ENCODE measurements around the gene WDR62.
"Not testable (repeated sequence)": the region's sequence is repeated elsewhere in the genome, so short reads cannot be mapped to it uniquely, and the experiment has no call there.

WDR62 gene

DNA sequence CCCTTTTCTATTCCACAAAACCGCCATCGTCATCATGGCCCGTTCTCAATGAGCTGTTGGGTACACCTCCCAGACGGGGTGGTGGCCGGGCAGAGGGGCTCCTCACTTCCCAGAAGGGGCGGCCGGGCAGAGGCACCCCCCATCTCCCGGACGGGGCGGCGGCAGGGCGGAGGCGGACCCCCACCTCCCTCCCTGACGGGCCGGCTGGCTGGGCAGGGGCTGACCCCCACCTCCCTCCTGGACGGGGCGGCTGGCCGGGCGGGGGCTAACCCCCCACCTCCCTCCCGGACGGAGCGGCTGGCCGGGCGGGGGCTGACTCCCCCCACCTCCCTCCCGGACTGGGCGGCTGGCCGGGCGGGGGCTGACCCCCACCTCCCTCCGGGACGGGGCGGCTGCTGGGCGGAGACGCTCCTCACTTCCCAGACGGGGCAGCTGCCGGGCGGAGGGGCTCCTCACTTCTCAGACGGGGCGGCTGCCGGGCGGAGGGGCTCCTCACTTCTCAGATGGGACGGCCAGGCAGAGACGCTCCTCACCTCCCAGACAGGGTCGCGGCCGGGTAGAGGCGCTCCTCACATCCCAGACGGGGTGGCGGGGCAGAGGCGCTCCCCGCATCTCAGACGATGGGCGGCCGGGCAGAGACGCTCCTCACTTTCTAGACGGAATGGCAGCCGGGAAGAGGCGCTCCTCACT, 14.3 kb downstream of the WDR62 start:
- DNase-seq (ENCODE audit: low read depth); H3K4me3 ChIP-seq (ENCODE audit: low read depth, low read length): not testable (repeated sequence)

DNA sequence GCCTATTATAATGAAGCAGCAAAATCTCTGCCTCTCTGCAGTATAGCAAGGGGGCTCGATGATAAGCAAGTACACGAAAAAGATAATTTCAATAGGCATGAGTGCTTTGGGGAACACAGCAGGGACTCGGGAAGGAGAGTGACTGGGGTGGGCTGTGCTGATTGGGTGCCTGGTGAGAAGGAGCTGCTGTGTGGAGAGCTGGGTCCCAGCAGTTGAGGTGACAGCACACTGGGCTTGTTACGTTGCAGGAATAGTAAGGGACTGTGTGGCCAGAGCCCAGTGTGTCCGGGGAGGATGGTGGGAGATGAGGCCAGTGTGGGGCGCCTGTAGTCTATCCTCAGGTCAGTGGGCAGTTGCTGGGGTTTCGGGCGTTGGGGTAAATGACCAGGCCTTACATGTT, 17.4 kb downstream of the WDR62 start:
- no peak overlapping the region for H3K4me3 ChIP-seq (ENCODE audit: low read depth, low read length)
- DNase-seq (ENCODE audit: low read depth): no peak

DNA sequence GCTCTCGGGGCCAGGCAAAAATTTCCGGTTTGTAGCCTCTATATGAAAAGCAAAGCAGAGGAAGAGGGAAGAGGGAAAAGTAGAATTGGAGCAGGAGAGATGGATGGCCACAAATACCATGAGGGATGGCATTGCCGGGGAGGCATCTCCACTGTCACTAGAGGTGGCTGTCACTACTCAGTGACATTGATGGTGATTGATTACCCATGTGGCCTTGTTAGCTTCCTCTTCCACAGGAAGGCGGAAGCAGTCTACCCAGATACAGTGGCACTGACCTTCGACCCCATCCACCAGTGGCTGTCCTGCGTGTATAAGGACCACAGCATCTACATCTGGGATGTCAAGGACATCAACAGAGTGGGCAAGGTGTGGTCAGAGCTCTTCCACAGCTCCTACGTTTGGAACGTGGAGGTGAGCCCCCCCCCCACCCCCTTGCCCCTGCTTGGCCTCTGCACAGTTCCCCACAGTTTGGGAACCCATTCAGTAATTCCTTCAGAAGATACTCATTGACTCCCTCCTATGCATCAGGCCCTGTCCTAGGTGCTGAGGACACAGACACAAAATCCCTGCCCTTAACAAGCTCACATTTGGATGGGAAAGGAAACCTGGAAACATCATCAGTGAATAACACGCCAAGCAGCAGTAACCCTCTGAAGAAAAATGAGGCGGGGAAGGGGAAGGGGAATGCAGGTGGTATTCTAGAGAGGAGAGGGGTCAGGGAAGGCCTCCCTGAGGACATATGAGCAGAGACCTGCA, 18.6 kb downstream of the WDR62 start:
- no peak for DNase-seq (ENCODE audit: low read depth)
- H3K4me3 ChIP-seq (ENCODE audit: low read depth, low read length): no peak overlapping the region

GRCh38 chr19:36079389-36079945, 24.8 kb downstream of the WDR62 start:
- DNase-seq (ENCODE audit: low read depth): no peak
- no peak overlapping the region for H3K4me3 ChIP-seq (ENCODE audit: low read depth, low read length)

GRCh38 chr19:36081385-36081784, 26.7 kb downstream of the WDR62 start:
- no peak for DNase-seq (ENCODE audit: low read depth)

DNA sequence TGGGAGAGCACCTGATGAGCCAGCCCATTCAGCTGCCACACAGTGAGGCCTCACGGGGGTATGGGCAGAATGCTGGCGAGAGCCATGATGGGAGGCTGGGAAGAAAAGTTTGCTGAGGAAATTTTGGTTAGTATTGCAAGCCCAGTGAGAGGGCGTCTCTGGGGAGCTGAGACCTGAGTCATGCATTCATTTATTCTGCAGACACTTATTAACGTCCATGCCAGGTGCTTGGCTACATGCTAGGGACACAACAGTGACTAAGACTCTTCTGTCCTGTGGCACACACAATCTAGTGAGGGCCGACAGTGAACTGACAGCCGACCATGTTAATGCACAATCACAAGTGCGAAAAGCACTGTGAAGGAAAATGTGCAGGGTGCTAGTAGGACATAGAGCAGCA, 27.2 kb downstream of the WDR62 start:
- H3K4me3 ChIP-seq (ENCODE audit: low read depth, low read length): no peak overlapping the region
- no peak for DNase-seq (ENCODE audit: low read depth)

More at GRCh38 chr19:36081385-36081784, 26.7 kb downstream of the WDR62 start:
- H3K4me3 ChIP-seq (ENCODE audit: low read depth, low read length): no peak overlapping the region

DNA sequence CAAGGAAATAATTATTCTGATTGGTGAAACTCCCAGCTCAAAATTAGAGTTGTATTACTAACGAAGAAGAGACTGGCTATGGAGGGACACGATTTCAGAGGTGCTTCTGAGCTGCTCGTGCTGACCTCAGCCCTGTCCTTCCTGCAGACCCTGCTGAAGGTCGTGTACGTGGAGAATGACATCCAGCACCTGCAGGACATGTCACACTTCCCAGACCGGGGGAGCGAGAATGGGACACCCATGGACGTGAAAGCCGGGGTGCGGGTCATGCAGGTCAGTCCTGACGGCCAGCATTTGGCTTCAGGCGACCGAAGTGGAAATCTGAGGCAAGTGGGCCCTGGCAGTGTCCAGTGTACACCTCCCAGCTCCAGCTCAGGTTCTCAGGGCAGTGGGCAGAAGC, 28.2 kb downstream of the WDR62 start:
- no peak for DNase-seq (ENCODE audit: low read depth)
- H3K4me3 ChIP-seq (ENCODE audit: low read depth, low read length): no peak overlapping the region

- no peak overlapping the region for H3K4me3 ChIP-seq (ENCODE audit: low read depth, low read length)
- DNase-seq (ENCODE audit: low read depth): no peak
Observed at GRCh38 chr19:36084231-36085009, 29.7 kb downstream of the WDR62 start.

DNA sequence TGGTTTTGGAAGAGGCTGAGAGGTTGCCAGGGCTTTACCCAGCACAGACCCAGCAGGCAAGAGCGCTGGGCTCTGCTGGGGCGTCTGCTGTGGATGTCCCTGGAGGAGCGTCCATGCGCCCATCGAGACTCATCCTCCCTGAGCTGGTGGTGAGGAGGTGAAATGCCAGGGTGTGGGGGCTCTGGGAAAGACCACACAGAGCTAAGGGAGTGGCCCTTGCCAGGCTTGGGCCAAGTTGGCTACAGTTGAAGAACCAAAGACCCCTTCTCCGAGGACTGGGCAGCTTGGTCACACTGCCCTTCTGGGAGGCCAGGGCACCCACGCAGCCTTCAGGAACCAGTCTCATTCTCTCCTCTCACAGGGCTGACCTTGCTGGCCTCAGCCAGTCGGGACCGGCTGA, 31.6 kb downstream of the WDR62 start:
- no peak for DNase-seq (ENCODE audit: low read depth)
- H3K4me3 ChIP-seq (ENCODE audit: low read depth, low read length): no peak overlapping the region

DNA sequence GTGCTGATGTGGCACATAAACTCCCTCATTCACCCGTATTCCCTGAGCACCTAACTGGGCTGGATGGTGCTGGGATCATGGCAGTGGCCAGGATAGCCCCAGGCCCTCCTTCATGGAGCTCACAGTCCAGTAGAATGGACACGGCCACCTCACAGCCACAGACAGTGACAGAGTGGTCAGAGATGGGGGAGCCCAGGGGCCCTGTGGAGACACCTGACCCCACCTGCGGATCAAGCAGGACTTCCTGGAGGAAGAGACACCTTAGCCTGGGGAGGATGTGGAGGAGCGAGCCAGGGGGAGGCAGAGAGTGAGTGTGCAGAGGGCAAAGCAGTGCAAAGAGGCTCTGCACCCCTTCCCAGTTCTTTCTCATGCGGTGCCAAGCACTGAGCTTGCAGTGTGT, 35.1 kb downstream of the WDR62 start:
- no peak for DNase-seq (ENCODE audit: low read depth)
- no peak overlapping the region for H3K4me3 ChIP-seq (ENCODE audit: low read depth, low read length)

DNA sequence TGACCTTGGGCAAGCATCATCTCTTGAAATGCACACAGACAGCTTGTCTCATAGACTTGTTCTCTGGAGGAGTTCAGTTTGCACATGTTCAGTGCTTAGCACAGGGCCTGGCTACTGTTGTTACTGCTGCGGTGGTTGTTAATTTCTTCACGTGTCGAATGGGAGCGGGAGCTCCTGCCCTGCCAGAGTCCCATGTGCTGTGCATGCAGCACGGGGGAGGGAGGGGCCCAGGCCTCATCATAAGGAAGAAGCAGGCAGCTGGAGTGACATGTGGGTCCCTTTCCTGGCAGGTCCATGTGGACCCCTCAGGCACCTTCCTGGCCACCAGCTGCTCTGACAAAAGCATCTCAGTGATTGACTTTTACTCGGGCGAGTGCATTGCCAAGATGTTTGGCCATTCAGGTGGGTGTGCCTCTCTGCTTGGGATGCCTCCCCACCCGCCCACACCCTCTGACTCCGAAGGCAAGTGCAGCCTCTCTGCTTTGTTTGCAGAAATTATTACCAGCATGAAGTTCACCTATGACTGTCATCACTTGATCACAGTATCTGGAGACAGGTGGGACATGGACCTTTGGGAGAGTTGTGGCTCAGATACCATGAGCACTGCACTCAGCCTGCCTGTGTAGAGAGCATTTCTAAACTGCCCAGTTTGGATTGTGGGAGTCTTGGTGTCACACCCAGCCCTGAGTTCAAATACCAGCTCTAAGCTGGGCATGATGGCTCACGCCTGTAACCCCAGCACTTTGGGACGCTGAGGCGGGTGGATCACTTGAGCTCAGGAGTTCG, 36.4 kb downstream of the WDR62 start:
- no peak overlapping the region for H3K4me3 ChIP-seq (ENCODE audit: low read depth, low read length)
- no peak for DNase-seq (ENCODE audit: low read depth)

DNA sequence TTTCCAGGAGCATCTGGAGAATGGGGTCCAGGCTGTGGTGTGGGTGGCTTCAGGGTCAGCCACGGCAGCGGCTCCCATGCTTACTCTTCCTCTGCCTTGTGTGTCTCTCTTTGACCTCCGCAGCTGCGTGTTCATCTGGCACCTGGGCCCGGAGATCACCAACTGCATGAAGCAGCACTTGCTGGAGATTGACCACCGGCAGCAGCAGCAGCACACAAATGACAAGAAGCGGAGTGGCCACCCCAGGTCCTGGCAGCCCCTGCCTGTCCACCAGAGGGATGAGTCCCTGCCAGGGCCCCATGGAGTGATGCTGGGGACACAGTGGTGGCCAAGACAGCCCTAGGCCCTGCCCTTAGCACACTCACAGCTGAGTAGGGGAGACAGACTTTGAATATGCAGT, 37.9 kb downstream of the WDR62 start:
- no peak for DNase-seq (ENCODE audit: low read depth)

GRCh38 chr19:36093146-36093662, 38.5 kb downstream of the WDR62 start:
- no peak overlapping the region for H3K4me3 ChIP-seq (ENCODE audit: low read depth, low read length)
- DNase-seq (ENCODE audit: low read depth): no peak

More for the DNA sequence above, 37.9 kb downstream of the WDR62 start:
- no peak overlapping the region for H3K4me3 ChIP-seq (ENCODE audit: low read depth, low read length)

- DNase-seq (ENCODE audit: low read depth): no peak
- no peak overlapping the region for H3K4me3 ChIP-seq (ENCODE audit: low read depth, low read length)
Observed at GRCh38 chr19:36093687-36094086, 39.0 kb downstream of the WDR62 start.

DNA sequence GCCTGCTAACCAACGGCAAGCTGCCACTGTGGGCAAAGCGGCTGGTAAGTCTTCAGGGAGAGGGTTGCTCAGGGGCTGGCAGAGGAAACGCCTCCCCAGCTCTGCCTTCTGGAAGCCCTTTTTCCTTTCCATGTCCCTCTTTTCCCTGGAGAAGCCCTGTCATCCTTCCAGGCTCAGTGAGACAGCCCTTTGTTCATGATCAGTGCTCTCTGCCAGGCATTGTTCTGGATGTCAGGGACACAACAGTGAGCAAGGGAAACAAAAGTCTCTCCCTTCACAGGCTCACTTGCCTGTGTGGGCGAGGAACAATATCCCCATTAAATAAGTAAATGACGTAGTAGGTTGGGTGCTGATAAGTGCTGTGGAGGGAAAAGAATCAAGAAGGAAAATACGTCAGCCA, 42.3 kb downstream of the WDR62 start:
- DNase-seq (ENCODE audit: low read depth): no peak

GRCh38 chr19:36099166-36099785, 44.6 kb downstream of the WDR62 start:
- no peak overlapping the region for H3K4me3 ChIP-seq (ENCODE audit: low read depth, low read length)
- DNase-seq (ENCODE audit: low read depth): no peak

More for the DNA sequence above, 42.3 kb downstream of the WDR62 start:
- no peak overlapping the region for H3K4me3 ChIP-seq (ENCODE audit: low read depth, low read length)

DNA sequence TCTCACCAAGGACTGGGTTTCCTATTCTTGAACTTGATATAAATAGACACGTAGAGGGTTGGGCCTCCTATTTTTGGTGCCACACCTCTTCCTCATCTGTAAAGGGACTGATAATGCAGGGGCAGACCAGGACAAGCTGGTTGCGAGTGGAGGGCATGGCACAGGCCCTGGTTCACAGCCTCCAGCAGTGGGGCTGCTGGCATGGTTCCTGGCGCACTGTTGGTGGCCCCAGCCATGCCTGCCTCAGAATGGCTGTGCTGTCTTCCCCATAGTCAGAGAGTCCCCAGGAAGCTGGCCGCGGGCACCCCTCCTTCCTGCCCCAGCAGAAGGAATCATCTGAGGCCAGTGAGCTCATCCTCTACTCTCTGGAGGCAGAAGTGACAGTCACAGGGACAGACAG, 45.8 kb downstream of the WDR62 start:
- no peak for DNase-seq (ENCODE audit: low read depth)
- H3K4me3 ChIP-seq (ENCODE audit: low read depth, low read length): no peak overlapping the region

- no peak for DNase-seq (ENCODE audit: low read depth)
- H3K4me3 ChIP-seq (ENCODE audit: low read depth, low read length): no peak overlapping the region
Observed at GRCh38 chr19:36101550-36102327, 47.0 kb downstream of the WDR62 start.
